Right ventricle myocardium inferior (tissue), 1 donor: ENCODE measurements around the gene RPS4Y2. TPM values are rescaled to one million over a fixed set of nuclear protein-coding genes. Genes with fewer than 3 reads are reported as not detected.

ENCODE experiments used
- ATAC-seq: fragments of 200-7000 bp; cut with Tn5 transposase; one replicate; pipeline ENCODE4 v1.9.1; 2020; ENCODE audit warnings: mild to moderate bottlenecking, moderate library complexity
- DNase-seq: peaks from one replicate; pipeline ENCODE4 v3.0.0; 2021; ENCODE audit errors: missing footprints
- intact Hi-C: fragments of 100-400 bp; cut with DNase I; formaldehyde crosslinking; loops from one replicate; pipeline ENCODE4 v1.11.0; 2022
- total RNA-seq: library from RNA; stranded (reverse); fragmentation: NEBNext Ultra II Directional; extraction: Animal tissue kit (Norgen Biotek cat#: 25700); gene quantifications from one replicate; pipeline ENCODE4 v1.2.1, GENCODE V29; 2021
- donor health status: DM: no; HTN: yes; CAD: no; lungs with severe emphysema.

RPS4Y2 gene
- total RNA-seq, 1 donor from 2014 or later, result not detected

DNA sequence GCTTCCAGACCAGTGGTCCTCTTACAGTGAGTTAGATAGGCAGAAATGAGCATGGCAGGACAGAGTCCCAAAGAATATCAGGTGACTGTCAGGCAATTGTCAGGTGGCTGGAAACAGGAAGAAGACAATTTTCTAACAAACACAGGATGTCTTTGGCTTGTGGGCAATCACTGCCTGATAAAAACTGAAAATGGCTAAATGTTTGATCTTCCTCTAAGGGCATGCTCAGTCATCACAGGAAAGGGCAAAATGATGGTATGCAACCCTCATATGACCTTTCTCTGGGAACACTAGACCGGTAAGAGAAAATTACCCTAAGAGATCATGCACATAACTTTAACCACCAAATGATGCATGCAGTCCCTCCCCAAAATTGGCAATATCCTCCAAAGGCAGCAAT lies 57.6 kb downstream of the RPS4Y2 start:
- ATAC-seq, result no peak
- intact Hi-C loops, result no loop called here
- no peak for DNase-seq

DNA sequence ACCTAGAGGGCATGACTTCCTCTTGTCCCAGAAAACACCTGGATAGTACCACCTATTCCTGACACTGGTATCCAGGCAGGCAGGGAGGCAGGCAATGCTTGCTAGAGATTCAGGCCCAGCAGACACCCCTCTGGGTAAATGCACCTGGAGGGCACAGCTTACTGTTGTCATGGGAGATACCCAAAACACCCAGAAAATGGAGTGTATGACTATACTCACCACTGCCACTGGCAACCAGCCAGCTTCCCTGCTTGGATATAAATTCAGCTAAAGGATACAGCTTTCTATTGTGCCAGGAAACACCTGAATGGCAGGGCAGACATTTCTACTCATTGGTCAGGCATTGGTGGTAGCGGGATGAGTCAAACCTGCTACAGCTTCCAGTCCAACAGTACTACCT lies 58.9 kb downstream of the RPS4Y2 start:
- intact Hi-C loops, result no loop called here
- no peak for DNase-seq
- ATAC-seq, result no peak

DNA sequence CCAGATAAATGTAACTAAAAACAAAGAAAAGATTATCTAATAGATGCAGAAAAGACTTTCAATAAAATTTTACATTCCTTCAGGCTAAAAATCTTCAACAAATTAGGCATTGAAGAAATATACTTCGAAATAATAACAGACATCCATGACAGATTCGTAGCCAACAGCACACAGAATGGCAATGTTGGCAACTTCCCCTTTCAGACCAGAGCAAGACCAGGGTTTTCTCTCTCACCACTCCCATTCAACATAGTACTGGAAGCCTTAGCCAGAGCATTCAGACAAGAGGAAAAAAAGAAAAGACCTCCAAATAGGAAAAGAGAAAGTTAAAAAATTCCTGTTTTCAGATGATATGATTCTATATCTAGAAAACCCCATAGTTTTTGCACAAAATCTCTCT lies 61.2 kb downstream of the RPS4Y2 start:
- intact Hi-C loops, result no loop called here
- DNase-seq (no peak), ATAC-seq (no peak)

Other genes starting within 250 kb of the RPS4Y2 start
- gene EIF1AY, start 180.3 kb upstream of the RPS4Y2 start, total RNA-seq, result 221 TPM